Activated naive CD8-positive, alpha-beta T cell treated with anti-CD3 and anti-CD28 coated beads, Interleukin-2, amount 50 U/mL, for 24 hours (primary cell): ENCODE data around the gene ENPP7.

ENCODE experiments used
- ATAC-seq: fragments of 150-1000 bp; cut with Tn5 transposase; one replicate; pipeline ENCODE4 v1.10.0; 2021
- DNase-seq: peaks from one replicate; pipeline ENCODE4 v3.0.0; 2021
- H3K27ac Mint-ChIP-seq: one replicate; pipeline ENCODE4 v1.8.0; 2021; ENCODE audit warnings: mild to moderate bottlenecking, mixed read lengths
- H3K27me3 Mint-ChIP-seq: one replicate; pipeline ENCODE4 v1.8.0; 2021; ENCODE audit warnings: mixed read lengths
- H3K36me3 Mint-ChIP-seq: one replicate; pipeline ENCODE4 v1.8.0; 2021; ENCODE audit warnings: low read depth, mixed read lengths
- H3K4me1 Mint-ChIP-seq: one replicate; pipeline ENCODE4 v1.8.0; 2021; ENCODE audit warnings: mixed read lengths
- H3K4me3 Mint-ChIP-seq: one replicate; pipeline ENCODE4 v1.8.0; 2021; ENCODE audit warnings: mild to moderate bottlenecking, moderate library complexity, mixed read lengths
- H3K9me3 Mint-ChIP-seq: one replicate; pipeline ENCODE4 v1.8.0; 2021; ENCODE audit warnings: mixed read lengths

Gene ENPP7

DNA sequence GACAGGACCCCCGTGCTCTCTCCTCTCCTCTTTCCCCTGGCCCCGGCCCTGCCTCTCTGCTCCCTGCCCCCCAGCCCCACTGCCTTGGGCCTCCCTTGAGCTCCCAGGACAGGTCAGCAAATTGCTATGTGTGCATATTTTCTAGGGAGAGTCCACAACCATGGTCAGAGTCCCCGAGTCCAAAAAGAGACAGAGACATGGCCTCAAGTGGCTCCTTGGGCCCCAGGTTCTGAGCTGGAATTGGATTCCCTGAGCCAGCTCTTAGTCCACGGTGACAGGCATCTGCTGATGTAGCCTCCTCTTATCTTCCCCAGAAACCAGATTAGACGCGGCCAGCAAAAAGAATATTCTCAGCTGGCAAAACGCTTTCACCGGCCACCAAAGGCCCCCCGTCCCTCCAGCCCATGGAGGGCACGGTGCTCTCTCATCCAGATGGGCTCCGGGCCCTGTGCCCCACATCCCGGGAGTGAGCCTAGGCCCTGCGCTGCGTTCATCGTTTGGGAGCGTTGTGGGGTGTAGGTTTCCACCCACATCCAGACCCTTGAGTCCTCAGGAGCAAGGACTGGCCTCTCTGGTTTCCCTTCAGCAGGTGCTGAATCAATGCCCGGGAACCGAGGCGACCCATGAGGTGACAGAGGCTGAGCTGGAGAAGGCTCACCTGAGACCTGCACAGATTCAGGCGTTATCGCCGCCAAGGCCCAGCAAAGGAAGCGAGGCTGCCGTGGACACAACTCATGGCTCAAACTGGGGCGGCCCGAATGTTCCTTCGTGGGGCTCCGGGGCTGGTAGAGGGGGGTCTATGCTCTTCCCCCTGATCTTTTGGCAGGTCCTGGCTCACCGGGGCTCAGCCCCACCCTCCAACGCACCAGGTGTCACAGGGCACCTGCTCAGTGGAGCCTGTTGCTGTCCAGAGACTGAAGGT, 16.3 kb upstream of the ENPP7 start:
- Mint-ChIP-seq H3K4me3 (no peak overlapping the region), H3K36me3 (no peaks in the 10 kb centered on the region), H3K27me3 (peaks cover 6% of the 10 kb centered on the region), H3K9me3 (no peaks in the 10 kb centered on the region), H3K4me1 (no peaks in the 10 kb centered on the region), H3K27ac (no peak overlapping the region)
- ATAC-seq (no peak), DNase-seq (no peak)

- peaks cover 6% of the 10 kb centered on the region for H3K27me3 Mint-ChIP-seq
- no peak overlapping the region for H3K27ac Mint-ChIP-seq
- no peaks in the 10 kb centered on the region for H3K36me3 Mint-ChIP-seq
- H3K4me1 Mint-ChIP-seq: no peaks in the 10 kb centered on the region
- H3K9me3 Mint-ChIP-seq: no peaks in the 10 kb centered on the region
- no peak for DNase-seq
- no peak overlapping the region for H3K4me3 Mint-ChIP-seq
- no peak for ATAC-seq
Observed at GRCh38 chr17:79715098-79715942, 15.4 kb upstream of the ENPP7 start.

DNA sequence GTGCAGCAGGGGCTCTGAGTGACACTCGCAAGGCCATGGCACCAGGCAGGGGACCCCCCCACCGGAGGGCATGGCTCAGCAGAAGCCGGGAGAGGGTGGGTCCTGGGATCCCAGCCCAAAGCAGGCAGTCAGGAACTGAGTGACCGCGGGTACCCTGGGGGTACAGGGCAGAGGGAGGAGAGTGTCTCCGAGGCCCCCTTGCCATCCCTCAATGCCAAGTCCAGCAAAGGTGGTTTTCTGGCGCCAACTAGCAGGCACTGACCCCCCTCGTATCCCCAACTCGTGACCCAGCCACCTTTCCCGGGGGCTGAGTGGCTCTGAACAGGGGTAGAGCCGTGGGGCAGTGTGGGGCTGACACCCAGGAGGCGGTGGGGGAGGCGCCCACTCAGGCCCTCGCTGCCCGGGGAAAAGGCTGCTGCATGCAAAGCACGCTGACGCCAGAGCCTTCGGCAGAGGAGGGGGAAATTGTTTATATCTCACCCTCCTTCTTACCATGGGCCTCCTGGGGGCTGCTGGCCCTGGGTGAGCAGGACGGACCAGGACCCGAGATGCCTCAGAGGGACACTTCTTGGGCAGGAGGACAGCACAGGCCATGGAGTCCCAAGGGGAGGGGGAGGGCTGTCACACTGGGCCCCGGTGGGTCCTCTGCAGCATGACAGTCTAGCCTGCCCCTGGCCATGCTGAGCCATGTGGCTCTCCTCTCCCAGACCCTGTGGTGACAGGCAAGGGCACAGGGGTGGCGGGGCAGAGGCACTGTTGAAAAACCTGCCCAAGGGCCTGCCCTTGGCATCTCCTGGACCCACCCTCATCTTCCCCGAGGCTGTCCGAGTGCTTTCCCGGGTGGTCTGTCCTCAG, 14.6 kb upstream of the ENPP7 start:
- Mint-ChIP-seq H3K4me1 (no peaks in the 10 kb centered on the region), H3K27me3 (peaks cover 6% of the 10 kb centered on the region), H3K36me3 (no peaks in the 10 kb centered on the region), H3K27ac (no peak overlapping the region), H3K4me3 (no peak overlapping the region), H3K9me3 (no peaks in the 10 kb centered on the region)
- DNase-seq (no peak), ATAC-seq (no peak)

DNA sequence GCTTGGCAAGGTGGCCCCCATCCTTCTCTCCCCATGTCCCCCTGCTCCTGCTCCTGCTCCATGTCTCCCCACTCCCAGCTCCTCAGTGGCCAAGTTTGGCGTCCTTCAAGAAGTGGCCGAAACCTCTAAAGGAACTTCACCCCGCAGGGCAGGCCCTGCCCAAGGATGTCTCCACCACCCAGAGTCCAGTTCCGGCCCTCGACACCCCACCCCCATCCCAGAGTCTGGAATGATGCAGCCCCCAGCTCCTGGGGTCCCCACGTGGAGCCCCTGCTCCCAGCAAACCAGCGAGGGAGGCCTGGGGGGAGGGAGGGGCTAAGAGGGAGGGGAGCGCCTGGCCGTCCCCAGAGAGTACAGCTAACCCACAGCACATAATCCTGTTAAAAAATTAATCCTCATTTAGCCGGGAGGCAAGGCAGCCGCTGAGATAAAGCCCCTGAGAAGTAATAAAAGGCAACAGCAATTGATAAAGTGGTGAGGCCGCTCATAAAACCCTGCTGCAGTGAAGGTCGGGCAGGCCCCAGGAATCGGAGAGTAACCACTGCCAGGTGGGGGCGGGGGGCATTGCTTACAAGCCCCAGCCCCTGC, 9.9 kb upstream of the ENPP7 start:
- Mint-ChIP-seq H3K27ac (no peak overlapping the region), H3K4me3 (no peak overlapping the region), H3K4me1 (no peaks in the 10 kb centered on the region), H3K36me3 (no peaks in the 10 kb centered on the region), H3K27me3 (peaks cover 3% of the 10 kb centered on the region), H3K9me3 (no peaks in the 10 kb centered on the region)
- no peak for DNase-seq
- no peak for ATAC-seq

DNA sequence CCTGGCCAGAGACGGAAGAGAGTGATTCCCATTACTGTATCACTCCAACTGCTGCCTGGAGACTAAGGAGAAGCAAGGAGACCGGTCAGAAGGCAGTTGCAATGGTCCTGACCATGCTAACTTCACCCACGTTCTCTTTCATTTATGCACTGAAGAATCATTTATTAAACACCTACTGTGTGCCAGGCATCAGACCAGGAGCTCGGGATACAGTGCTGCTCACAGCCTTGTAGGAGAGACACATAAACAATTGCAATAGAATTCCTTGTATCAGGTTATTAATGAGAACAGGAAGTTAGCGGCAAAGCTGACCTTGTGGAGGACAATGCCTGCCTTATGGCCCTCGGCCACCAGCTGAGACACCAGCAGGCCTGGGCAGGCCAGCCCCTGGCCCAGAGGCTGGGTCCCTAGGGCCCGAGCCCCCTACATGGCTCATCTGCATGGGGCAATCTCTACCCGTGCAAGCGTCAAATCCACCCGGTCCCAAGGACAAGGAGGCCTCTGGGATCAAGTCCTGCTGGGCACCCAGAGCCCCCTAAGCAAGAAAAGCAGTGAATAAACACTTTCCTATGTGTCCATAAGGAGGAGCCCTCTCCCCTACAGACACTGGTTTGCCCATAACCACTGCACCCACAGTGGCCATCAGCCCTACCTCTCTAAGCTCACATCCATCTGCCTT, 8.6 kb upstream of the ENPP7 start:
- no peaks in the 10 kb centered on the region for H3K9me3 Mint-ChIP-seq
- H3K27ac Mint-ChIP-seq: no peak overlapping the region

GRCh38 chr17:79722787-79723186, 8.0 kb upstream of the ENPP7 start:
- Mint-ChIP-seq H3K4me3 (no peak overlapping the region), H3K36me3 (no peaks in the 10 kb centered on the region), H3K27ac (no peak overlapping the region), H3K4me1 (peaks cover 2% of the 10 kb centered on the region), H3K27me3 (no peaks in the 10 kb centered on the region), H3K9me3 (no peaks in the 10 kb centered on the region)
- ATAC-seq (no peak), DNase-seq (no peak)

More for the DNA sequence above, 8.6 kb upstream of the ENPP7 start:
- no peaks in the 10 kb centered on the region for H3K36me3 Mint-ChIP-seq
- no peaks in the 10 kb centered on the region for H3K27me3 Mint-ChIP-seq
- DNase-seq (no peak), ATAC-seq (no peak)
- no peak overlapping the region for H3K4me3 Mint-ChIP-seq
- no peaks in the 10 kb centered on the region for H3K4me1 Mint-ChIP-seq

DNA sequence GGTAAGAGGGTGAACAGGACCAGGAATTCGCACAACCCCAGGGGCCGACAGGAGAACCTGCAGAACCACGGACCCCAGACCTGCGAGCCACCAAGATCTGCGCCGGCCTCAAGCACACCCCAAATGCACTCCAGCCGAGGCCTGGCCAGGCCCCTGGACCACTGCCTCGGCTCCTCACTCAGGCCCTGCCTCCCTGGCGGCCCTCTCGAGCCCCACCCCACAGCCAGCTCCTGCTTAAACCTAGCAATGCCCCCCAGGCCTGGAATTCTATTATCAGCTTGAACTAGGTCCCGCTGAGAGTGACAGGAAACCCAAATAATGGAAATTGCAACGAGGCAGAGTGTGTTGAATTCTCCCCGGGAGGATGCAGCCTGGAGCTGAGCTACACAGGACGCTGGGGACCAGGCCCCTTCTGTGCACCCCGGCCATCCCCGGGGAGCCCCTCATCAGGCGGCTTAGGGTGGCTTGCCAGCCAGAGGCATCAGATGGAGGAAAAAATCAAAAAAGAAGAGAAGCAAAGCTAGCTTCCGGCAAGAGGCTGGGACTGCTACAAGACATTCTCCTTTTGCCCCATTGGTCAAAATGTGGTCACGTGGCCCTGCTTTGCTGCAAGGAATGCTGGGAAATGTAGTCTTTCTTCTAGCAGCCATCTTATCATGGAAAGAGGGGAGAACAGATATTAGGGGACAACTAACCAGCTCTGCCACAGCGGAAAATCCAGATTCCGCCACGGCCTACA, 2.4 kb upstream of the ENPP7 start:
- Mint-ChIP-seq H3K4me3 (peak overlapping the region; percentile 57), H3K36me3 (no peaks in the 10 kb centered on the region), H3K9me3 (no peaks in the 10 kb centered on the region), H3K27ac (no peak overlapping the region), H3K27me3 (no peaks in the 10 kb centered on the region), H3K4me1 (peaks cover 9% of the 10 kb centered on the region)
- DNase-seq (peak; percentile 79), ATAC-seq (peak; percentile 83)

GRCh38 chr17:79728908-79729471, 1.8 kb upstream of the ENPP7 start:
- ATAC-seq (no peak), DNase-seq (no peak)
- Mint-ChIP-seq H3K27me3 (no peaks in the 10 kb centered on the region), H3K4me1 (peaks cover 9% of the 10 kb centered on the region), H3K4me3 (no peak overlapping the region), H3K36me3 (no peaks in the 10 kb centered on the region), H3K27ac (no peak overlapping the region), H3K9me3 (no peaks in the 10 kb centered on the region)

DNA sequence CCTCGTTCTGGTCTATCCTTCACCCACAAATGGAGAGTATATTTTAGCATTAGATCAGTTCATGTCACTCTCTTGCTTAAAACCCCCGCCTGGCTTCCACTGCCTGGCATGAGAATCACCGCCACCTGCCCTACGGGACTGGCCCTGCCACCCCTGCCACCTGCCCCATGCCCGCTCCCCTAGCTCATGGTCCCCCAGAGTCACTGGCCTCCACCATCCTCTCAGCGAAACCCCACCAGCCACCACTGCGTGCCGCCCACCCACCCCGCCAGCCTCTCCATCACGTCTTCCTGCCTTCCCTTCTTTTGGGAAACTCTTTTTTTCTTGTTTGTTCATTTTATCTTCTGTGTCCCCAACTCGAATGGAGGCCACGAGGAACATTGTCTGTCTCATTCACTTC, 982 bp upstream of the ENPP7 start:
- no peak overlapping the region for H3K27ac Mint-ChIP-seq
- H3K36me3 Mint-ChIP-seq: no peaks in the 10 kb centered on the region
- ATAC-seq (no peak), DNase-seq (no peak)
- H3K27me3 Mint-ChIP-seq: no peaks in the 10 kb centered on the region
- peaks cover 9% of the 10 kb centered on the region for H3K4me1 Mint-ChIP-seq
- H3K4me3 Mint-ChIP-seq: no peak overlapping the region
- no peaks in the 10 kb centered on the region for H3K9me3 Mint-ChIP-seq

- H3K9me3 Mint-ChIP-seq: no peaks in the 10 kb centered on the region
- H3K4me3 Mint-ChIP-seq: no peak overlapping the region
- H3K27ac Mint-ChIP-seq: no peak overlapping the region
- DNase-seq: no peak
- no peaks in the 10 kb centered on the region for H3K36me3 Mint-ChIP-seq
- peaks cover 9% of the 10 kb centered on the region for H3K4me1 Mint-ChIP-seq
- H3K27me3 Mint-ChIP-seq: no peaks in the 10 kb centered on the region
- no peak for ATAC-seq
Observed at GRCh38 chr17:79730437-79730768, 340 bp upstream of the ENPP7 start.

GRCh38 chr17:79732254-79732653, 1.5 kb downstream of the ENPP7 start:
- Mint-ChIP-seq H3K4me1 (peaks cover 9% of the 10 kb centered on the region), H3K27ac (no peak overlapping the region), H3K4me3 (no peak overlapping the region), H3K36me3 (no peaks in the 10 kb centered on the region), H3K27me3 (no peaks in the 10 kb centered on the region), H3K9me3 (no peaks in the 10 kb centered on the region)
- ATAC-seq: no peak
- DNase-seq: no peak

GRCh38 chr17:79732804-79733691, 2.3 kb downstream of the ENPP7 start:
- no peak for ATAC-seq
- Mint-ChIP-seq H3K27ac (no peak overlapping the region), H3K36me3 (no peaks in the 10 kb centered on the region), H3K4me1 (peaks cover 6% of the 10 kb centered on the region), H3K9me3 (no peaks in the 10 kb centered on the region), H3K4me3 (no peak overlapping the region), H3K27me3 (no peaks in the 10 kb centered on the region)
- no peak for DNase-seq
